WTC11 (cell line): ENCODE measurements around the gene TMTC1. TPM values are rescaled to one million over a fixed set of nuclear protein-coding genes. Genes with fewer than 3 reads are reported as not detected.

Source experiments
- ATAC-seq: fragments of 200-7000 bp; cut with Tn5 transposase; 2 replicates; pipeline ENCODE4 v1.10.0; 2021; ENCODE audit warnings: mild to moderate bottlenecking, moderate library complexity
- CTCF ChIA-PET: fragments of 300-600 bp; sonication (Branson Sonifier 250); formaldehyde crosslinking; loops from one replicate; lab custom pipeline; 2021; ENCODE audit warnings: antibody characterized with exemption; lab: Charles Lee
- POLR2A ChIA-PET: fragments of 350-600 bp; sonication (Branson Sonifier 250); formaldehyde crosslinking; loops from one replicate; lab custom pipeline; 2021; ENCODE audit warnings: antibody characterized with exemption; lab: Charles Lee
- DNase-seq: peaks from one replicate; pipeline ENCODE4 v3.0.0; 2021; ENCODE audit warnings: low spot score
- H3K27ac Mint-ChIP-seq: 2 replicates; pipeline ENCODE4 v1.8.0; 2021; ENCODE audit warnings: mixed read lengths
- H3K27me3 Mint-ChIP-seq: 2 replicates; pipeline ENCODE4 v1.8.0; 2021; ENCODE audit warnings: low read depth, mild to moderate bottlenecking, moderate library complexity, mixed read lengths
- H3K36me3 Mint-ChIP-seq: 2 replicates; pipeline ENCODE4 v1.8.0; 2021; ENCODE audit warnings: mixed read lengths
- H3K4me1 Mint-ChIP-seq: 2 replicates; pipeline ENCODE4 v1.8.0; 2022; ENCODE audit warnings: mixed read lengths
- H3K4me3 Mint-ChIP-seq: 2 replicates; pipeline ENCODE4 v1.8.0; 2021; ENCODE audit warnings: mild to moderate bottlenecking, moderate library complexity, mixed read lengths
- H3K9me3 Mint-ChIP-seq: 2 replicates; pipeline ENCODE4 v1.8.0; 2021; ENCODE audit warnings: mixed read lengths
- CREB1 ChIP-seq: sonication (generic); formaldehyde crosslinking; IDR thresholded peaks from 2 replicates; pipeline ENCODE4 v1.8.0; 2023; ENCODE audit warnings: mild to moderate bottlenecking, missing genetic modification reagents
- GRHL2 ChIP-seq: fragments of 250-450 bp; sonication (Bioruptor Pico); IDR thresholded peaks from 2 replicates; pipeline ENCODE4 v1.8.0; 2022; ENCODE audit warnings: mild to moderate bottlenecking, moderate library complexity; ENCODE audit not compliant: insufficient replicate concordance, severe bottlenecking
- IRF2 ChIP-seq: sonication (generic); formaldehyde crosslinking; IDR thresholded peaks from 2 replicates; pipeline ENCODE4 v1.8.0; 2022; ENCODE audit warnings: low read depth, missing genetic modification reagents, borderline replicate concordance
- JUN ChIP-seq: sonication (generic); formaldehyde crosslinking; IDR thresholded peaks from 2 replicates; pipeline ENCODE4 v1.8.0; 2023; ENCODE audit warnings: mild to moderate bottlenecking, missing genetic modification reagents
- MLX ChIP-seq: sonication (generic); formaldehyde crosslinking; IDR thresholded peaks from 2 replicates; pipeline ENCODE4 v1.8.1; 2023; ENCODE audit warnings: mild to moderate bottlenecking, missing genetic modification reagents, moderate library complexity
- MXD4 ChIP-seq: fragments of 250-450 bp; sonication (Bioruptor Pico); IDR thresholded peaks from 2 replicates; pipeline ENCODE4 v1.8.0; 2021; ENCODE audit warnings: mild to moderate bottlenecking, moderate library complexity, borderline replicate concordance
- OVOL2 ChIP-seq: fragments of 250-450 bp; sonication (Bioruptor Pico); IDR thresholded peaks from 2 replicates; pipeline ENCODE4 v1.9.0; 2021; ENCODE audit warnings: mild to moderate bottlenecking, borderline replicate concordance
- PRDM15 ChIP-seq: sonication (generic); formaldehyde crosslinking; IDR thresholded peaks from 2 replicates; pipeline ENCODE4 v1.8.0; 2022; ENCODE audit warnings: missing genetic modification reagents
- PREB ChIP-seq: sonication (generic); formaldehyde crosslinking; IDR thresholded peaks from 2 replicates; pipeline ENCODE4 v1.8.1; 2022; ENCODE audit warnings: mild to moderate bottlenecking, missing genetic modification reagents, moderate library complexity, borderline replicate concordance
- SMAD4 ChIP-seq: sonication (generic); formaldehyde crosslinking; IDR thresholded peaks from 2 replicates; pipeline ENCODE4 v1.8.0; 2022; ENCODE audit warnings: mild to moderate bottlenecking, missing genetic modification reagents
- SOX15 ChIP-seq: fragments of 250-450 bp; sonication (Bioruptor Pico); IDR thresholded peaks from 2 replicates; pipeline ENCODE4 v1.9.0; 2021; ENCODE audit warnings: mild to moderate bottlenecking
- SP1 ChIP-seq: sonication (generic); formaldehyde crosslinking; conservative IDR thresholded peaks from 2 replicates; pipeline ENCODE4 v1.8.1; 2022; ENCODE audit warnings: missing genetic modification reagents
- STAT6 ChIP-seq: sonication (generic); formaldehyde crosslinking; conservative IDR thresholded peaks from 2 replicates; pipeline ENCODE4 v1.8.1; 2023; ENCODE audit warnings: mild to moderate bottlenecking, low read depth, missing genetic modification reagents, moderate library complexity
- ZBTB21 ChIP-seq: sonication (generic); formaldehyde crosslinking; IDR thresholded peaks from 2 replicates; pipeline ENCODE4 v1.8.1; 2023; ENCODE audit warnings: mild to moderate bottlenecking, missing genetic modification reagents, borderline replicate concordance
- ZBTB43 ChIP-seq: sonication (generic); formaldehyde crosslinking; IDR thresholded peaks from 2 replicates; pipeline ENCODE4 v1.8.1; 2023; ENCODE audit warnings: mild to moderate bottlenecking, missing genetic modification reagents
- ZNF263 ChIP-seq: sonication (generic); formaldehyde crosslinking; IDR thresholded peaks from 2 replicates; pipeline ENCODE4 v1.8.1; 2022; ENCODE audit warnings: low read depth, mild to moderate bottlenecking, moderate library complexity, missing genetic modification reagents
- ZNF317 ChIP-seq: sonication (generic); formaldehyde crosslinking; IDR thresholded peaks from 2 replicates; pipeline ENCODE4 v1.8.1; 2023; ENCODE audit warnings: low read depth, mild to moderate bottlenecking, moderate library complexity, missing genetic modification reagents, borderline replicate concordance
- ZNF512 ChIP-seq: sonication (generic); formaldehyde crosslinking; IDR thresholded peaks from 2 replicates; pipeline ENCODE4 v1.8.1; 2022; ENCODE audit warnings: missing genetic modification reagents, borderline replicate concordance
- total RNA-seq: library from RNA; stranded (reverse); gene quantifications from 3 replicates; pipeline ENCODE4 v1.2.3, GENCODE V29; 2021

The TMTC1 gene
- total RNA-seq, 1 experiment from 2014 or later = 17.3 TPM

GRCh38 chr12:29656762-29657538 lies 126.8 kb downstream of the TMTC1 start:
- H3K9me3 Mint-ChIP-seq = no peaks in the 10 kb centered on the region

GRCh38 chr12:29655861-29656260 lies 127.9 kb downstream of the TMTC1 start:
- CTCF ChIA-PET = no interaction called here
- TF ChIP-seq PREB = no peak
- TF ChIP-seq ZNF263 = no peak
- no peak for TF ChIP-seq ZNF317 (CRISPR knock-in tag)
- no peak for TF ChIP-seq ZBTB21 (CRISPR knock-in tag)
- no peak for TF ChIP-seq ZBTB43 (CRISPR knock-in tag)
- no peak for TF ChIP-seq STAT6 (CRISPR knock-in tag)
- no peak for TF ChIP-seq SOX15
- no peak for TF ChIP-seq MLX
- peaks cover 5% of the 10 kb centered on the region; the same call in 1 of the 2 replicates for H3K36me3 Mint-ChIP-seq
- POLR2A ChIA-PET = interaction anchor here (0.6 to 0.7 kb wide), 2 partner anchors 10 to 58 kb away, joined by 3 to 5 read pairs; no protein-coding TSS in a partner anchor
- no peaks in the 10 kb centered on the region for H3K9me3 Mint-ChIP-seq
- H3K4me3 Mint-ChIP-seq = no peak overlapping the region
- H3K27ac Mint-ChIP-seq = 0 out of 2 replicates have a peak overlapping the region, but pooled peaks have one; percentile 16
- peaks cover 9% of the 10 kb centered on the region for H3K4me1 Mint-ChIP-seq
- DNase-seq = no peak
- ATAC-seq = no peak
- H3K27me3 Mint-ChIP-seq = no peaks in the 10 kb centered on the region

More at GRCh38 chr12:29656762-29657538, 126.8 kb downstream of the TMTC1 start:
- TF ChIP-seq OVOL2 (CRISPR knock-in tag) = no peak
- ATAC-seq = no peak
- no peak overlapping the region for H3K27ac Mint-ChIP-seq
- no peak for DNase-seq
- POLR2A ChIA-PET = no interaction called here
- no peaks in the 10 kb centered on the region for H3K27me3 Mint-ChIP-seq
- no peak overlapping the region for H3K4me3 Mint-ChIP-seq
- H3K36me3 Mint-ChIP-seq = peaks cover 5% of the 10 kb centered on the region; the same call in 1 of the 2 replicates
- CTCF ChIA-PET = interaction anchor here (0.9 to 1.0 kb wide), 2 partner anchors 18 to 233 kb away, joined by 3 to 4 read pairs; no protein-coding TSS in a partner anchor
- peaks cover 13% of the 10 kb centered on the region for H3K4me1 Mint-ChIP-seq

GRCh38 chr12:29653286-29653685 lies 130.5 kb downstream of the TMTC1 start:
- ATAC-seq (no peak), DNase-seq (no peak)
- Mint-ChIP-seq H3K4me3 (no peak overlapping the region), H3K27me3 (no peaks in the 10 kb centered on the region), H3K4me1 (peaks cover 6% of the 10 kb centered on the region), H3K27ac (no peak overlapping the region), H3K9me3 (no peaks in the 10 kb centered on the region), H3K36me3 (peaks cover 5% of the 10 kb centered on the region; the same call in 1 of the 2 replicates)
- CTCF ChIA-PET = no interaction called here
- POLR2A ChIA-PET = no interaction called here
- TF ChIP-seq PRDM15 (CRISPR knock-in tag) (no peak), SMAD4 (CRISPR knock-in tag) (no peak), MLX (no peak), CREB1 (CRISPR knock-in tag) (no peak), MXD4 (CRISPR knock-in tag) (no peak), IRF2 (no peak), SP1 (CRISPR knock-in tag) (no peak), ZNF512 (CRISPR knock-in tag) (no peak), SOX15 (no peak), GRHL2 (CRISPR knock-in tag) (no peak), JUN (CRISPR knock-in tag) (no peak)
